DND-41 (cell line): ENCODE measurements around the gene DCUN1D3.

Source experiments
- ATAC-seq: fragments of 200-7000 bp; cut with Tn5 transposase; 3 replicates; pipeline ENCODE4 v1.9.1; 2021; ENCODE audit warnings: low read depth; ENCODE audit not compliant: insufficient read depth
- DNase-seq: peaks from one replicate; pipeline ENCODE4 v3.0.0-alpha.2; 2020
- H2AFZ ChIP-seq: 2 replicates; pipeline ENCODE4 v1.6.0; 2012; ENCODE audit warnings: low read depth, low read length
- H3K27ac ChIP-seq: 2 replicates; pipeline ENCODE4 v1.5.1; 2012; ENCODE audit warnings: low read length, inconsistent platforms
- H3K27me3 ChIP-seq: fragments of 200-600 bp; sonication (generic); 2 replicates; pipeline ENCODE4 v1.6.0; 2012; ENCODE audit warnings: low read length, mild to moderate bottlenecking, inconsistent platforms; ENCODE audit not compliant: insufficient read depth, poor library complexity
- H3K36me3 ChIP-seq: 2 replicates; pipeline ENCODE4 v1.5.1; 2012; ENCODE audit warnings: low read length, inconsistent platforms; ENCODE audit not compliant: insufficient read depth
- H3K4me1 ChIP-seq: 2 replicates; pipeline ENCODE4 v1.5.1; 2012; ENCODE audit warnings: mild to moderate bottlenecking, low read length; ENCODE audit not compliant: insufficient read depth
- H3K4me2 ChIP-seq: 2 replicates; pipeline ENCODE4 v1.6.0; 2012; ENCODE audit warnings: mild to moderate bottlenecking, moderate library complexity, low read length, inconsistent platforms; ENCODE audit not compliant: insufficient read depth
- H3K4me3 ChIP-seq, 2 experiments: fragments of 200-600 bp in 1 of 2; shearing (Covaris generic) in 1 of 2; 2 replicates each; pipeline ENCODE4 v1.5.1; 2012 to 2016; ENCODE audit warnings: inconsistent platforms in 2 of 2, low read length in 2 of 2, mild to moderate bottlenecking in 2 of 2, low read depth in 1 of 2, moderate library complexity in 1 of 2
- H3K79me2 ChIP-seq: 2 replicates; pipeline ENCODE4 v1.6.0; 2012; ENCODE audit warnings: low read length, inconsistent platforms; ENCODE audit not compliant: insufficient read depth
- H3K9ac ChIP-seq: 2 replicates; pipeline ENCODE4 v1.6.0; 2012; ENCODE audit warnings: low read depth, mild to moderate bottlenecking, inconsistent platforms, low read length, moderate library complexity
- H3K9me3 ChIP-seq: 2 replicates; pipeline ENCODE4 v1.5.1; 2012; ENCODE audit warnings: low read length, moderate library complexity, mild to moderate bottlenecking, inconsistent platforms; ENCODE audit not compliant: insufficient read depth, severe bottlenecking
- H4K20me1 ChIP-seq: 2 replicates; pipeline ENCODE4 v1.6.0; 2012; ENCODE audit warnings: low read length; ENCODE audit not compliant: insufficient read depth
- CTCF ChIP-seq: IDR thresholded peaks from 2 replicates; pipeline ENCODE4 v1.5.1; 2012; ENCODE audit warnings: borderline replicate concordance, low read length, moderate library complexity, mild to moderate bottlenecking; ENCODE audit not compliant: poor library complexity, severe bottlenecking; ENCODE audit errors: extremely low read depth
- EZH2 ChIP-seq: IDR thresholded peaks from 3 replicates; pipeline ENCODE4 v1.6.1; 2012; ENCODE audit warnings: borderline replicate concordance, low read depth, mild to moderate bottlenecking, moderate library complexity, low read length, inconsistent platforms; ENCODE audit not compliant: severe bottlenecking

The DCUN1D3 gene

DNA sequence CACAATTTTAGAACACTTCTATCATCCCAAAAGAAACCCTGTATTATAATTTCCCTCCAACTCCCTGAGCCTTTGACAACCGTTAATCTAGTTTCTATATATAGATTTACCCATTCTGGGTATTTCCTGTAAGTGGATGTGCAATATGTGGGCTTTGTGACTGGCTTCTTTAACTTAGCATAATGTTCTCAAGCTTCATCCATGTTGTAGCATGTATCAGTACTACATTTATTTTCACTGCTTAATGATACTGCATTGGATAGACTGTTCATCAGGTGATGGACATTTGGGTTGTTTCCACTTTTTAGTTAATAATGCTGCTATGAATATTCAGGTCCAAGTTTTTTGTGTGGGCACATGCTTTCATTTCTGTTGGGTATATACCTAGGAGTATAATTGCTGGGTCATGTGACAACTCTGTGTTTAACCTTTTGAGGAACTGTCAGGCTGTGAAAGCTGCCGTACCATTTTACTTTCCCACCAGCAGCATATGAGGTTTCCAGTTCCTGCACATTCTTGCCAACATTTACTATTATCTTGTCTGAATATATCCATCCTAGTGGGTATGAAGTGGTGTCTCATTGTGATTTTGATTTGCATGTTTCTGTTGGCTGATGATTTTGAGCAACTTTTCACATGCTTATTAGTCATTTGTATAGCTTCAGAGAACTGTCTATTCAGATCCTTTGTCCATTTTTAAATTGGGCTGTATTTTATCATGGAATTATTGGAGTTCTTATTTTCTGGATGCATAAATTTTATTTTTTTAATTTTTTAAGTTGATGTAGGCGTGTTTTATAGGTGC is 77.4 kb downstream of the DCUN1D3 start:
- H3K4me1 ChIP-seq, result no peaks in the 10 kb centered on the region
- no peak overlapping the region for H3K4me2 ChIP-seq
- H3K36me3 ChIP-seq, result peaks cover 54% of the 10 kb centered on the region
- no peak overlapping the region for H3K27ac ChIP-seq
- H3K4me3 ChIP-seq, result no peak overlapping the region
- H4K20me1 ChIP-seq, result no peaks in the 10 kb centered on the region
- H2AFZ ChIP-seq, result no peak overlapping the region
- no peaks in the 10 kb centered on the region for H3K9me3 ChIP-seq
- TF ChIP-seq EZH2, result no peak
- TF ChIP-seq CTCF, result no peak
- no peaks in the 10 kb centered on the region for H3K79me2 ChIP-seq
- DNase-seq (no peak), ATAC-seq (peak; percentile 58)
- no peaks in the 10 kb centered on the region for H3K27me3 ChIP-seq
- no peak overlapping the region for H3K9ac ChIP-seq

GRCh38 chr16:20821682-20822081 is 78.5 kb downstream of the DCUN1D3 start:
- Histone ChIP-seq H4K20me1 (no peaks in the 10 kb centered on the region), H3K4me2 (no peak overlapping the region), H3K9me3 (no peaks in the 10 kb centered on the region), H3K27ac (no peak overlapping the region), H2AFZ (no peak overlapping the region), H3K27me3 (no peaks in the 10 kb centered on the region), H3K4me1 (no peaks in the 10 kb centered on the region), H3K36me3 (peaks cover 46% of the 10 kb centered on the region), H3K9ac (no peak overlapping the region), H3K4me3 (no peak overlapping the region), H3K79me2 (no peaks in the 10 kb centered on the region)
- DNase-seq, result no peak
- no peak for ATAC-seq
- TF ChIP-seq EZH2 (no peak), CTCF (no peak)

DNA sequence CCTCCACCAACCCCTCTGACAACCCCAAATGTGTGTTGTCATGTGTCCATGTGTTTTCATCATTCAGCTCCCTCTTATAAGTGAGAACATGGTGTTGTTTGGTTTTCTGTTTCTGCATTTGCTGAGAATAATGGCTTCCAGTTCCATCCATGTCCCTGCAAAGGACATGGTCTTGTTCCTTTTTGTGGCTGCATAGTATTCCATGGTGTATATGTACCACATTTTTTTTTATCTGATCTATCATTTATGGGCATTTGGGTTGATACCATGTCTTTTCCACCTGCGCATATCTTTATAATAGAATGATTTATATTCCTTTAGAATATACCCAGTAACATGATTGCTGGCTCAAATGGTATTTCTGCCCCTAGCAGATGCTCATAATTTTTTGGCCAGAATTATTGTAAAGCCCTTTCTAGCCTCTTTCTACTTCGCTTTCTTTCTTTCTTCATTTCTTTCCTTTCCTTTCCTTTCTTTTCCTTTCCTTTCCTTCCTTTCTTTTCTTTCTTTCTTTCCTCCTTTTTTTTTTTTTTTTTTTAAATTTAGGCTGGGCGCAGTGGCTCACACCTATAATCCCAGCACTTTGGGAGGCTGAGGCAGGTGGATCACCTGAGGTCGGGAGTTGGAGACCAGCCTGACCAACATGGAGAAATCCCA is 81.1 kb downstream of the DCUN1D3 start:
- H3K9ac ChIP-seq, result no peak overlapping the region
- TF ChIP-seq EZH2, result no peak
- TF ChIP-seq CTCF, result no peak
- no peaks in the 10 kb centered on the region for H4K20me1 ChIP-seq
- DNase-seq, result no peak
- no peak for ATAC-seq
- no peak overlapping the region for H3K4me2 ChIP-seq
- no peak overlapping the region for H3K27ac ChIP-seq
- H3K4me1 ChIP-seq, result no peaks in the 10 kb centered on the region
- no peak overlapping the region for H3K4me3 ChIP-seq
- no peaks in the 10 kb centered on the region for H3K27me3 ChIP-seq
- no peak overlapping the region for H2AFZ ChIP-seq
- H3K36me3 ChIP-seq, result peaks cover 41% of the 10 kb centered on the region
- H3K79me2 ChIP-seq, result no peaks in the 10 kb centered on the region
- H3K9me3 ChIP-seq, result no peaks in the 10 kb centered on the region
